Loucy (cell line): ENCODE data around the gene SIGLEC14.

Experiments
- H2AFZ ChIP-seq: fragments of 200-600 bp; sonication (generic); 2 replicates; pipeline ENCODE4 v1.6.0; 2016; ENCODE audit warnings: antibody characterized with exemption, mild to moderate bottlenecking, low read length, moderate library complexity
- H3F3A ChIP-seq: fragments of 200-600 bp; 2 replicates; pipeline ENCODE4 v1.6.0; 2016; ENCODE audit warnings: antibody characterized with exemption, low read depth, mild to moderate bottlenecking
- H3K27me3 ChIP-seq: fragments of 200-600 bp; sonication (generic); 2 replicates; pipeline ENCODE4 v1.6.1; 2014; ENCODE audit warnings: low read length, mild to moderate bottlenecking; ENCODE audit not compliant: insufficient read depth, poor library complexity, severe bottlenecking
- H3K36me3 ChIP-seq: fragments of 200-600 bp; sonication (generic); 2 replicates; pipeline ENCODE4 v1.6.1; 2016; ENCODE audit warnings: low read length; ENCODE audit not compliant: insufficient read depth
- H3K4me1 ChIP-seq: fragments of 200-600 bp; sonication (generic); 2 replicates; pipeline ENCODE4 v1.5.1; 2014; ENCODE audit warnings: low read length, mild to moderate bottlenecking; ENCODE audit not compliant: insufficient read depth, poor library complexity, severe bottlenecking
- H3K4me2 ChIP-seq: fragments of 200-600 bp; sonication (generic); 2 replicates; pipeline ENCODE4 v1.6.0; 2014; ENCODE audit warnings: antibody characterized with exemption, low read length, low read depth, mild to moderate bottlenecking; ENCODE audit not compliant: poor library complexity, severe bottlenecking
- H3K4me3 ChIP-seq: fragments of 200-600 bp; sonication (generic); 2 replicates; pipeline ENCODE4 v1.5.1; 2014; ENCODE audit warnings: low read length, mild to moderate bottlenecking, mixed read lengths; ENCODE audit not compliant: poor library complexity, severe bottlenecking
- H3K79me2 ChIP-seq: fragments of 200-600 bp; sonication (generic); 2 replicates; pipeline ENCODE4 v1.6.1; 2014; ENCODE audit warnings: low read length; ENCODE audit not compliant: insufficient read depth
- H3K9ac ChIP-seq: fragments of 200-600 bp; sonication (generic); 2 replicates; pipeline ENCODE4 v1.6.0; 2014; ENCODE audit warnings: mild to moderate bottlenecking, low read depth, low read length, moderate library complexity; ENCODE audit not compliant: poor library complexity, severe bottlenecking
- H3K9me2 ChIP-seq: fragments of 200-600 bp; sonication (generic); replicated peaks from 2 replicates; pipeline ENCODE4 v1.6.1; 2016; ENCODE audit warnings: low read depth, low read length, mixed read lengths
- H3K9me3 ChIP-seq: fragments of 200-600 bp; sonication (generic); 2 replicates; pipeline ENCODE4 v1.6.1; 2014; ENCODE audit warnings: mild to moderate bottlenecking, antibody characterized with exemption, low read length, low read depth; ENCODE audit not compliant: insufficient read depth
- H4K20me1 ChIP-seq: fragments of 200-600 bp; sonication (generic); 2 replicates; pipeline ENCODE4 v1.6.0; 2014; ENCODE audit warnings: antibody characterized with exemption, low read length, mild to moderate bottlenecking; ENCODE audit not compliant: insufficient read depth, poor library complexity, severe bottlenecking
- CTCF ChIP-seq: fragments of 200-600 bp; sonication (generic); conservative IDR thresholded peaks from 2 replicates; pipeline ENCODE4 v1.5.1; 2014; ENCODE audit warnings: mild to moderate bottlenecking, antibody characterized with exemption, low read length
- EZH2phosphoT487 ChIP-seq: fragments of 200-600 bp; IDR thresholded peaks from 2 replicates; pipeline ENCODE4 v1.6.1; 2018; ENCODE audit warnings: antibody characterized with exemption, mild to moderate bottlenecking, moderate library complexity, borderline replicate concordance

The SIGLEC14 gene

DNA sequence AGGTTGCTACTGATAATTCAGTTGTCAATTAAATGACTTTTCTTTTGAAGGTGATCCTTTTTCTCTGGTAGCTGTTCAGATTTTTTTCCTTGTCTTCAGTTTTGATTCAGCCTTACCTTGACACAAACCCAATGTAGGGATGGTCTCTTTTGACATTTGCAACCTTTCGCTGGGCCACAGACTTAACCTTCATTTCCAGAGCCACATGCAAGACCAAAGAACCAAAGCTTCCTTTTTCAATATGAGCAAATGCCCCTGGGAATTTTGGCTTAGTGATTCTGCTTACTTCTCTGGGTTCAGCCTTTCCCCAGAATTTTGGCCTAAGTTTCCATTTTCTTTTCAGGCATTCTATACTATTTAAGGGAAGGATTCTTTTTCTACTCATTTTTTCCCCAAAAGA, 36.0 kb downstream of the SIGLEC14 start:
- H2AFZ ChIP-seq = no peak overlapping the region
- no peak overlapping the region for H3K4me2 ChIP-seq
- H4K20me1 ChIP-seq = no peaks in the 10 kb centered on the region
- no peaks in the 10 kb centered on the region for H3F3A ChIP-seq
- no peak for TF ChIP-seq EZH2phosphoT487
- TF ChIP-seq CTCF = no peak
- no peaks in the 10 kb centered on the region for H3K79me2 ChIP-seq
- H3K9me2 ChIP-seq = no peaks in the 10 kb centered on the region
- no peaks in the 10 kb centered on the region for H3K9me3 ChIP-seq
- no peak overlapping the region for H3K9ac ChIP-seq
- no peaks in the 10 kb centered on the region for H3K27me3 ChIP-seq
- no peak overlapping the region for H3K4me3 ChIP-seq
- H3K4me1 ChIP-seq = no peaks in the 10 kb centered on the region
- H3K36me3 ChIP-seq = no peaks in the 10 kb centered on the region

DNA sequence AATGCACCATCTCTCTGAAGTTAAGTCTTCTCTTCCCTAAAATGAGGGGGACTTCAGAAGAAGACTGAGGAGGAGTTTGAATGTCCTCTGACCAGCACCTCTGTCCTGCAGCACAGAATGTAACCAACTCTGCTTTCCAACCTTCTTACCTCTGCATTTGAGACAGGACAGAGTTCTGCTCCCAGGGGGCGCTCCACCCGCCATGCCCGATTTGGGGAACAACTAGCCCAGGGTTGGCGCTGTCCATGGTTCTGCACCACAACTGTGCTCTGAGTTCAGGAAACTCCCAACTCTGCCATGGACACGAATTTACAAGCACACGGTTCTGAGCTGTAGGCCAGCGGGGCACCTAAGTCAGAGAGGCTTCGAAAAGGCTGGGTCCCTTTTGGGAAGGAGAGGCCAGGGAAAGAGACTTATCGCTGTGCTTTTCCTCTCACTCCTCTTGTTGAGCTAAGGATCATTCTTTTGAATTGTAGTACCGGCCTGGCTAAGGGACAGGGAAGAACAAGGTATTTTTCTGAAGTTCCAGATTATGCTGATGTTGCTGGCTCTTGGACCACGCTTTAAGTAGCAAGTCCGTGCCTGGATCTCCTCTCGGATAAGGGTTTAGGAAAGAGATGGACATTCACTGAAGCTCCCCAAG, 38.6 kb downstream of the SIGLEC14 start:
- H3K4me1 ChIP-seq = no peaks in the 10 kb centered on the region
- H3K79me2 ChIP-seq = no peaks in the 10 kb centered on the region
- H3K9me2 ChIP-seq = no peaks in the 10 kb centered on the region
- H3K27me3 ChIP-seq = no peaks in the 10 kb centered on the region
- TF ChIP-seq EZH2phosphoT487 (no peak), CTCF (peak; percentile 89)
- H3F3A ChIP-seq = no peaks in the 10 kb centered on the region
- H3K4me2 ChIP-seq = no peak overlapping the region
- H3K9ac ChIP-seq = no peak overlapping the region
- H4K20me1 ChIP-seq = no peaks in the 10 kb centered on the region
- H3K9me3 ChIP-seq = no peaks in the 10 kb centered on the region
- no peak overlapping the region for H3K4me3 ChIP-seq
- no peak overlapping the region for H2AFZ ChIP-seq
- no peaks in the 10 kb centered on the region for H3K36me3 ChIP-seq

DNA sequence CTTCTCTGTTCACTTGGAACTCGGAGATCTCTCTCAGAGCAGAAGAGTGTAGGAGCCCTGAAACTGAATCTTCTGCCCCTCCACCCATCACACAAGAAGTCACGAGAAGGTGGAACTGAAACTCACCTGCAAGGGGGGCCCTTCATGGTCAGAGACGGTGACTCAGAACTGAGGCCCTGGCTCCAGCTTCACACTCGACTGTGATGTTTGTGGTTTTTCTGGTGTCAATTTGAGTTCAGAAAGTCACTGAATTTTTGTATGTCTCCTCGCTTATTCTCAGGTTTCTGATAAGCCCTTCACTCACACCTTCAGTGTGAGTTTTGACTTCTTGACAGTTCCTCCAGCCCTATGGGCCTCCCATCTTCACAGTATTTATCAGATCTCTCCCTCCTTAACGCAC, 39.5 kb downstream of the SIGLEC14 start:
- H3K9me3 ChIP-seq = no peaks in the 10 kb centered on the region
- H4K20me1 ChIP-seq = no peaks in the 10 kb centered on the region
- no peak overlapping the region for H3K9ac ChIP-seq
- no peaks in the 10 kb centered on the region for H3K36me3 ChIP-seq
- H3F3A ChIP-seq = no peaks in the 10 kb centered on the region
- no peak for TF ChIP-seq CTCF
- TF ChIP-seq EZH2phosphoT487 = no peak
- H3K79me2 ChIP-seq = no peaks in the 10 kb centered on the region
- H3K9me2 ChIP-seq = no peaks in the 10 kb centered on the region
- H3K4me1 ChIP-seq = no peaks in the 10 kb centered on the region
- H2AFZ ChIP-seq = no peak overlapping the region
- H3K4me2 ChIP-seq = no peak overlapping the region
- no peaks in the 10 kb centered on the region for H3K27me3 ChIP-seq
- H3K4me3 ChIP-seq = no peak overlapping the region
